Neural crest cell (in vitro differentiated cells): ENCODE results near the gene CDCA5. TPM values are rescaled to one million over a fixed set of nuclear protein-coding genes. Genes with fewer than 3 reads are reported as not detected.

ENCODE experiments used
- DNase-seq: peaks from one replicate; pipeline ENCODE4 v3.0.0; 2021; ENCODE audit warnings: low read depth, mixed read lengths, low spot score
- H3K27ac Mint-ChIP-seq: one replicate; pipeline ENCODE4 v1.8.0; 2021; ENCODE audit warnings: mild to moderate bottlenecking, mixed read lengths; ENCODE audit not compliant: unreplicated experiment
- H3K27me3 Mint-ChIP-seq: 2 replicates; pipeline ENCODE4 v1.8.0; 2021; ENCODE audit warnings: low read depth, mild to moderate bottlenecking, mixed read lengths
- H3K36me3 Mint-ChIP-seq: 2 replicates; pipeline ENCODE4 v1.8.0; 2021; ENCODE audit warnings: low read depth, mild to moderate bottlenecking, mixed read lengths
- H3K4me1 Mint-ChIP-seq: 2 replicates; pipeline ENCODE4 v1.8.0; 2021; ENCODE audit warnings: mixed read lengths
- H3K4me3 Mint-ChIP-seq: one replicate; pipeline ENCODE4 v1.8.0; 2021; ENCODE audit warnings: mild to moderate bottlenecking, mixed read lengths
- H3K9me3 Mint-ChIP-seq: 2 replicates; pipeline ENCODE4 v1.8.0; 2021; ENCODE audit warnings: mixed read lengths
- total RNA-seq: library from RNA; stranded (reverse); gene quantifications from 2 replicates; pipeline ENCODE4 v1.2.1, GENCODE V29; 2021
- TF ChIP-seq, protein P1 (sequence below): fragments of 200-600 bp; sonication (generic); conservative IDR thresholded peaks from 2 replicates; pipeline ENCODE4 v1.5.0; 2021; ENCODE audit warnings: antibody characterized with exemption, mild to moderate bottlenecking

Gene CDCA5
- total RNA-seq, 1 donor from 2014 or later, result 84.8 TPM

DNA sequence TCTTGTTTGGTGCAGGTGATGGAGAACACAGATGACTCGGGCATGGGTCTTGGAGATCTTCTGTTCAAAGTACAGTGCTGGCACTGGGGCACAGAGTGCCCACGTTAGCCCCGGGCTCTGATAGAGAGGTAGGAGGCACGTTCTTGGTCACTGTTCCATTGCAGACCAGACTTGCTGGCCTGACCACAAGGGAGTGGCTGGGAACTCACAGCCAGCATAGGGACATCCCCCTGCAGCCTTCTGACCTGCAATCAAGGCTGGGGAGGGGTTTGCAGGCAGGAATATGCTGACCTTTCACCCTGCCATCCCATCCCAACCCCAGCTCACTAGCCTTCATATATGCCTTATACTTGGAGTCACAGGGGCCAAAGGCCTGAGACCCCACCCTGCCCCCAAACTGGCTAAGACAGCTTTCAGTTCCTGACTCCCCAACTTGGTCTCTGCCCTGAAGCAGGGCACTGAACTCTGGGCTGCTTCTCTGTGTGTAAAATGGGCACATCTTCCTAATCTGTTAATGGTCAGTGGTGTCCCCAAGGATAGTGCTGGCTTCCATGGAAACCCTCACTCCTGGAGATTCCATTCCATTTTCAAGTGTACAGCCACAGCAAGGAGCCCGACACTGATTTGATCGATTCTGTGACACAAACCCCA lies 42.9 kb upstream of the CDCA5 start:
- Mint-ChIP-seq H3K36me3 (peaks cover 10% of the 10 kb centered on the region), H3K27me3 (no peaks in the 10 kb centered on the region), H3K9me3 (no peaks in the 10 kb centered on the region), H3K4me1 (peaks cover 16% of the 10 kb centered on the region), H3K4me3 (peak overlapping the region; percentile 57), H3K27ac (no peak overlapping the region)
- TF ChIP-seq, protein P1, sequence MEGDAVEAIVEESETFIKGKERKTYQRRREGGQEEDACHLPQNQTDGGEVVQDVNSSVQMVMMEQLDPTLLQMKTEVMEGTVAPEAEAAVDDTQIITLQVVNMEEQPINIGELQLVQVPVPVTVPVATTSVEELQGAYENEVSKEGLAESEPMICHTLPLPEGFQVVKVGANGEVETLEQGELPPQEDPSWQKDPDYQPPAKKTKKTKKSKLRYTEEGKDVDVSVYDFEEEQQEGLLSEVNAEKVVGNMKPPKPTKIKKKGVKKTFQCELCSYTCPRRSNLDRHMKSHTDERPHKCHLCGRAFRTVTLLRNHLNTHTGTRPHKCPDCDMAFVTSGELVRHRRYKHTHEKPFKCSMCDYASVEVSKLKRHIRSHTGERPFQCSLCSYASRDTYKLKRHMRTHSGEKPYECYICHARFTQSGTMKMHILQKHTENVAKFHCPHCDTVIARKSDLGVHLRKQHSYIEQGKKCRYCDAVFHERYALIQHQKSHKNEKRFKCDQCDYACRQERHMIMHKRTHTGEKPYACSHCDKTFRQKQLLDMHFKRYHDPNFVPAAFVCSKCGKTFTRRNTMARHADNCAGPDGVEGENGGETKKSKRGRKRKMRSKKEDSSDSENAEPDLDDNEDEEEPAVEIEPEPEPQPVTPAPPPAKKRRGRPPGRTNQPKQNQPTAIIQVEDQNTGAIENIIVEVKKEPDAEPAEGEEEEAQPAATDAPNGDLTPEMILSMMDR, result no peak
- DNase-seq, result no peak

DNA sequence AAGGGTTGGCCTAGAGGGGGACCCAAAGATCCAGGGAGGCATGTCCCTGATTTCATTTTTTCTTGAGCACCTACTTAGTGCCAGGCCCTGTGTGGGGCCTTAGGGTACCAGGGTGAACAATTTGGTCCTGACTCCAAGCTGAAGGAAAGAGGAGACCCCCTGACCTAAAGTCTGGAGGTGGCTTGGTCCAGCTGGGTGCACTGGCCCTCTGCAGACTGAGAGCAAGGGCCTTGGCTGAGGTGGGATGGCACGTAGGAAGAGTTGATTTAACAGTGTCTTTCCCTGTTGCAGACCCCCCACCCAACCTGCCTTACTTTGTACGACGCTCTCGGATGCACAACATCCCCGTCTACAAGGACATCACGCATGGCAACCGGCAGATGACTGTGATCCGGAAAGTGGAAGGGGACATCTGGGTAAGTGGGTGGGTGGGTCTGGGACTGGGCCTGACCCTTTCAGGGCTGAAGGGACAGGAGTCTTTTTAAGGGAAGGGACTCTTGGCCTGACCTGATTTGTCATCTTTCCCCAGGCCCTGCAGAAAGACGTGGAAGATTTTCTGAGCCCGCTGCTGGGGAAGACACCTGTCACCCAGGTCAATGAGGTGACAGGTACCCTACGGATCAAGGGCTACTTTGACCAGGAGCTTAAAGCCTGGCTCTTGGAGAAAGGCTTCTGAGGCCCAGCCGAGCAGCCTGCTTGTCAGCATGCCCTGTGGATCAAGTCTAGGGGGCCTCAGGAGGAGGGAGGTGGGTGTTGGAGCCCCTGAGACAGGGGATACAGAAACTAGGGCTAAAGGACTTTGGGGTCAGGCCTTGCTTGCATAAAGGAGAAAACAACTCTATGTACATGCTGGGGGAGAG lies 41.6 kb upstream of the CDCA5 start:
- H3K4me3 Mint-ChIP-seq, result peak overlapping the region; percentile 57
- H3K27me3 Mint-ChIP-seq, result no peaks in the 10 kb centered on the region
- no peak for DNase-seq
- no peak overlapping the region for H3K27ac Mint-ChIP-seq
- H3K9me3 Mint-ChIP-seq, result no peaks in the 10 kb centered on the region
- TF ChIP-seq, protein P1, result no peak
- H3K36me3 Mint-ChIP-seq, result peaks cover 13% of the 10 kb centered on the region
- H3K4me1 Mint-ChIP-seq, result peaks cover 25% of the 10 kb centered on the region

DNA sequence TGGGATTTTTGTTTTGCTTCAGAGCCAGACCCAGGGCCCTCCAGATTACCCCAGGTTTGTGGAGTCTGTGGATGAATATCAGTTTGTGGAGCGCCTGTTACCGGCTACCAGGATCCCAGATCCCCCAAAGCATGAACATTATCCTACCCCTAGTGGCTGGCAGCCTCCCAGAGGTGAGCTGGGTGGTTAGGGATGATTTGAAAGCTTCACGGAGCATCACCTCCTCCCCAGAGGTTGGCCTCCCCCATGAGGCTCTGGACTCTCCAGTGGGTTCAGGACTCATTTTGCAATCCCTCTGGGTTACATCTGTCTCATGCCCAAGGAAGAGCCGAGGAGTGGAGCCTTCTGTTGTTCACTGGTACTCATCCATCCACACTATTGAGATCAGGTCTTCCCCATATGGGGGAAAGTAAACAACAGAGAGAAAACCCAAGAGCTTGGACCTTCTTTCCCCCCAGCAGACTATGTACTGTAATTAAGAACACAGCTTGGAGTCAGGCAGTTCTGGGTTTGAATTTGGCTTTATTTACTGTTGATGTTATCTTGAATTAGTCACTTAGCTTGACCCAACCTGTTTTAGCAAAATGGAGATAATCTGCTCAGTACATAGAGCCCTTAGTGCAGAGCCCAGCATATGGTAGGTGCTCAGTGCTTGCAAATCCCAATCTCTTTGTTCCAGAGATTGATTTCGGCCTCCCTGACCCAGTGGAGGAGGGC lies 40.8 kb upstream of the CDCA5 start:
- peak overlapping the region; percentile 82 for H3K4me3 Mint-ChIP-seq
- no peaks in the 10 kb centered on the region for H3K27me3 Mint-ChIP-seq
- peaks cover 30% of the 10 kb centered on the region for H3K4me1 Mint-ChIP-seq
- no peaks in the 10 kb centered on the region for H3K9me3 Mint-ChIP-seq
- no peak overlapping the region for H3K27ac Mint-ChIP-seq
- no peak for DNase-seq
- TF ChIP-seq, protein P1, result no peak
- peaks cover 13% of the 10 kb centered on the region for H3K36me3 Mint-ChIP-seq

DNA sequence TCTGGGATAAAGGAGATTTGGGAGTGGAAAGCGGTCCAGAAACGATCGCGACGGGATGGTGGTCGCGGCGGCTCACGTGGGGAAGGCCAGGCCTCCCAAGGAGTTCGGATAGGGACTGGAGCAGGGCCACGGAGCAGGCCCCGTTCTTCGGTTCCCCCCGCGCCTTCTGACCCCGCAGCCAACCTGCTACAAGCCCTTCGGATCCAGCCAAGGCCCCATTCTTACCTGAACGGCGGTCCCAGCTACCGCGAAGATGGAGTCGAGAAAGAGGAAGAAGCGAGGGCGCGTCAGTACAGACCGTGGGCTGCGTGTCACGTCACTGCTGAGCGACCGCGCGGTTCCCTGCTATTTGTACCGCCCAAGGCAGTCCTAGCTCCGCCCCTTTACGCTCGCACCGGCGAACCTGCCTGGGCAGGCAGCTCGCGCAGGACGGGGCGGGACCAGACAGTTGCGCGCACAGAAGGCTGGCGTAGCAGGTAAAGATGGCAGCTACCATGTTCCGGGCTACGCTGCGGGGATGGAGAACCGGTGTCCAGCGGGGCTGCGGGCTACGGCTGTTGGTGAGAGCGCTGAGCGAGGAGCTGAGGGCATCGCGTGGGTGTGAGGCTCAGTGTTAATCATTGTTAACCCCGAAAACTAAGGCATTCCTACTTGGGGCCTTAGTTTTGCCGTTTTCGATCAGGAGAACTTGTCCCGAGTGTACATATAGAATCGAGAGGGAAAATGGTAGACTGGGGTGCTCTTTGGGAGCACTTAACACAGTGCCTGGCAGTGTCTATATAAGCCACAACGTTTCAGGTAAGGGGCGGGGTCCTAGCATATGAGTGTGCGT lies 38.2 kb upstream of the CDCA5 start, which contains the start of the genes FAU and MRPL49:
FAU (minus strand) TSS at position 270 of the 832 bp plus-strand sequence. CDS start 321 bp downstream, outside the sequence.
MRPL49 (plus strand) TSS at position 457 of the 832 bp plus-strand sequence; CDS start at position 483, 26 bp downstream.
- H3K36me3 Mint-ChIP-seq, result peaks cover 19% of the 10 kb centered on the region
- peaks cover 46% of the 10 kb centered on the region for H3K4me1 Mint-ChIP-seq
- TF ChIP-seq, protein P1, result no peak
- no peaks in the 10 kb centered on the region for H3K9me3 Mint-ChIP-seq
- H3K4me3 Mint-ChIP-seq, result peak within 1 kb of the TSS; percentile 100
- DNase-seq, result peak; percentile 94
- H3K27me3 Mint-ChIP-seq, result peaks cover 6% of the 10 kb centered on the region
- H3K27ac Mint-ChIP-seq, result peak within 1 kb of the TSS; percentile 99

DNA sequence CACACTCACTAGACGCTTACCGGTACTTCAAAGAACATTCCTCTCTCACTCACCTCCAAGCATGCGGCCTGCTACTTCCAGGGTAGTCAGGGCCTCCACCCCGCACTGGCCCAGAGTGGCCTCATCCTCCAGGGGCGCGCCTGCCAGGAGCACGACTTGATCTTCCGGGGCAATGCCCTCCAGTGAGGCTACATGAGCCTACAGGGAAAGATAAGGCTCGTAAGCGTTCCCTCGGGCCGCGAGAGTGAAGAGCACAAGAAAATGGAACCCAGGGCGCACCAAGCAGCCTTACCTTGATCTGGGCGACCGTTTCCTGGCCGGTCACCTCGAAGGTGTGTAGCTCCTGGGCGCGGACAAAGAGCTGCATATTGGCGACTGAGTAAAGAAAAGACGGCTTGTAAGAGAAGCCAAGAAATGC lies 37.6 kb upstream of the CDCA5 start:
- Mint-ChIP-seq H3K27me3 (peaks cover 6% of the 10 kb centered on the region), H3K9me3 (no peaks in the 10 kb centered on the region), H3K4me3 (peak overlapping the region; percentile 100), H3K27ac (peak overlapping the region; percentile 99), H3K36me3 (peaks cover 17% of the 10 kb centered on the region), H3K4me1 (peaks cover 49% of the 10 kb centered on the region)
- no peak for DNase-seq
- TF ChIP-seq, protein P1, result no peak
